ENCODE data around the gene DLG5.

DNA sequence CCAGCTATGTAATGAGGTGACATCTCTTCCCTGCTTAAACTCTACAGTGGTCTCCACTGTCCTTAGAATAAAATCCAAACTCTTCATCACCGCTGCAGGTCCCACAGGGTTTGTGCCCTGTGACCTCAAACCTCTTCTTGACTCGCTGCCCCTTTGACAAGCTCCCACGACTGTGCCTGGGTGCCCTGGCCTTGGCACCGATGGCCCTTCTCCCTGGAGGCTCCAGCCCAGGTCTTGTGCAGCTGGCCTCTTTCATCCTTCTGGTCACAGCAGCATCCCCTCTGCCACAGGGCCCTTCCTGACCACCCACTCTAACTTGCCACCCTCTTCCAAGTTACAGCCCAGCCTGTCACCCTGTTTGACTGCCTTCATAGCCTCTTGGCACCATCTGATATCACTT lies 108.2 kb downstream of the DLG5 start:
- TF ChIP-seq, protein P1, sequence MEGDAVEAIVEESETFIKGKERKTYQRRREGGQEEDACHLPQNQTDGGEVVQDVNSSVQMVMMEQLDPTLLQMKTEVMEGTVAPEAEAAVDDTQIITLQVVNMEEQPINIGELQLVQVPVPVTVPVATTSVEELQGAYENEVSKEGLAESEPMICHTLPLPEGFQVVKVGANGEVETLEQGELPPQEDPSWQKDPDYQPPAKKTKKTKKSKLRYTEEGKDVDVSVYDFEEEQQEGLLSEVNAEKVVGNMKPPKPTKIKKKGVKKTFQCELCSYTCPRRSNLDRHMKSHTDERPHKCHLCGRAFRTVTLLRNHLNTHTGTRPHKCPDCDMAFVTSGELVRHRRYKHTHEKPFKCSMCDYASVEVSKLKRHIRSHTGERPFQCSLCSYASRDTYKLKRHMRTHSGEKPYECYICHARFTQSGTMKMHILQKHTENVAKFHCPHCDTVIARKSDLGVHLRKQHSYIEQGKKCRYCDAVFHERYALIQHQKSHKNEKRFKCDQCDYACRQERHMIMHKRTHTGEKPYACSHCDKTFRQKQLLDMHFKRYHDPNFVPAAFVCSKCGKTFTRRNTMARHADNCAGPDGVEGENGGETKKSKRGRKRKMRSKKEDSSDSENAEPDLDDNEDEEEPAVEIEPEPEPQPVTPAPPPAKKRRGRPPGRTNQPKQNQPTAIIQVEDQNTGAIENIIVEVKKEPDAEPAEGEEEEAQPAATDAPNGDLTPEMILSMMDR (IDR thresholded peaks at IDR 0.05) = no peak
- TF ChIP-seq POLR2AphosphoS5 (IDR thresholded peaks at IDR 0.05) = no peak
- no peak for TF ChIP-seq POLR2A (IDR thresholded peaks at IDR 0.05)
